ENCODE results near the gene RNF38. TPM values are rescaled to one million over a fixed set of nuclear protein-coding genes. Genes with fewer than 3 reads are reported as not detected.

The RNF38 gene
- total and polyA plus RNA-seq, 12 donors: 5.4 to 43.7 (median 24.5) TPM

- Histone ChIP-seq H3K36me3 (replicated peaks in 1 of 2) (peaks cover 0 to 16% of the 10 kb centered on the region in 2 donors), H3K9me3 (replicated peaks in 1 of 3) (no peaks in the 10 kb centered on the region), H3K27me3 (no peaks in the 10 kb centered on the region), H3K27ac (no peak overlapping the region), H3K4me1 (replicated peaks in 1 of 2) (peaks cover 6 to 13% of the 10 kb centered on the region in 2 donors), H3K4me3 (no peak overlapping the region)
- TF ChIP-seq POLR2A (IDR thresholded peaks at IDR 0.05) (no peak), CTCF (IDR thresholded peaks at IDR 0.05) (no peak)
- intact Hi-C loops (cut with DNase I): no loop called here
- DNase-seq: no peak
- WGBS, 4 donors: 86 to 88% (median 87%) methylated on average over 5 of the region's 5 CpGs
Measured at GRCh38 chr9:36358486-36358885, 41.6 kb downstream of the RNF38 start.

DNA sequence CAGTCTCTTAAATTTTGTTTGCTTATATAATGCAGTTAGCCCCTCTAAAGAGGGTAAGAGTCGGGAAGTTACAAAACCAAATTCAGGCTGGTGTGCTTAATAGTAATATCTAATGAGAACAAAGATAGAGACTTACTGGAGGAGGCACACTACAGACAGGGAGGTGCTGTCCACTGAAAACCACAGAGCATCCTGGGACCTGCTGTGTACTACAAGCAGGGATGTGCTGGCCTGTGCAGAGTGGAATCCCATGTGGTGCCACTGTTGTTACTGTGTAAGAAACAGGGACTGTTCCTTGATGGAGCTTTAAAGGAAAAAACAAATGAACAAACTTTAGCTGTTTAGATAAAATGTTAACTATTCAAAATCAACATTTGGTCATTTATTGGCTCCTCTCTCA lies 42.4 kb downstream of the RNF38 start:
- Histone ChIP-seq H3K27me3 (no peaks in the 10 kb centered on the region), H3K36me3 (replicated peaks in 1 of 2) (peaks cover 0 to 20% of the 10 kb centered on the region in 2 donors), H3K9me3 (replicated peaks in 1 of 3) (no peaks in the 10 kb centered on the region), H3K27ac (no peak overlapping the region), H3K4me1 (replicated peaks in 1 of 2) (peaks cover 6 to 13% of the 10 kb centered on the region in 2 donors), H3K4me3 (no peak overlapping the region)
- 79 to 95% (median 88%) methylated on average over 1 of the region's 1 CpG for WGBS, 4 donors
- no peak for DNase-seq
- no peak for TF ChIP-seq CTCF (IDR thresholded peaks at IDR 0.05)
- TF ChIP-seq POLR2A (IDR thresholded peaks at IDR 0.05): no peak
- intact Hi-C loops (cut with DNase I): no loop called here

DNA sequence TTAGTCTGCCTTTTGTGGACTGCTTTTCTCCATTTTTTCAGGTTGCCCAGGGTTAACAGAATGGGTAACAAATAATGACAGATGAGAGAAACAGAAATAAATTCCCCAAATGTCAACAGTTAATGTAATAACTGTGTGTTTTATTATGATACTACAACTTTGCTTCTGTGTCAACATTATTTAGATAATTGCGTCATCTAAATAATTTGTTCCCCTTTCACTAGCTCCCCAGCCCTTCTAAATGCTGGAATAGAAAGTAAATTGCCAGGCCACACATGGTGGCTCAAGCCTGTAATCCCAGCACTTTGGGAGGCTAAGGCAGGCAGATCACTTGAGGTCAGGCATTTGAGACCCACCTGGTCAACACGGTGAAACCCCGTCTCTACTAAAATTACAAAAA lies 53.5 kb downstream of the RNF38 start:
- Histone ChIP-seq H3K27ac (no peak overlapping the region), H3K27me3 (no peaks in the 10 kb centered on the region), H3K4me1 (replicated peaks in 1 of 2) (no peaks in the 10 kb centered on the region), H3K36me3 (replicated peaks in 1 of 2) (peaks cover 0 to 62% of the 10 kb centered on the region in 2 donors), H3K9me3 (replicated peaks in 1 of 3) (no peaks in the 10 kb centered on the region), H3K4me3 (no peak overlapping the region)
- TF ChIP-seq POLR2A (IDR thresholded peaks at IDR 0.05) (no peak), CTCF (IDR thresholded peaks at IDR 0.05) (no peak)
- WGBS, 4 donors: 91 to 98% (median 95%) methylated on average over 3 of the region's 3 CpGs
- intact Hi-C loops (cut with DNase I): no loop called here
- no peak for DNase-seq

GRCh38 chr9:36345103-36345846 lies 54.8 kb downstream of the RNF38 start:
- H3K9me3 ChIP-seq (replicated peaks in 1 of 3): no peaks in the 10 kb centered on the region
- peaks cover 0 to 62% of the 10 kb centered on the region in 2 donors for H3K36me3 ChIP-seq (replicated peaks in 1 of 2)

More at GRCh38 chr9:36345103-36345846, 54.8 kb downstream of the RNF38 start:
- no peaks in the 10 kb centered on the region for H3K4me1 ChIP-seq (replicated peaks in 1 of 2)
- no peak for TF ChIP-seq POLR2A (IDR thresholded peaks at IDR 0.05)
- intact Hi-C loops (cut with DNase I): no loop called here
- H3K27me3 ChIP-seq: no peaks in the 10 kb centered on the region
- no peak overlapping the region for H3K27ac ChIP-seq
- no peak for DNase-seq
- no peak overlapping the region for H3K4me3 ChIP-seq
- WGBS, 4 donors: 92 to 93% (median 93%) methylated on average over 6 of the region's 6 CpGs
